ENCODE results near the gene SIGLEC6. TPM values are rescaled to one million over a fixed set of nuclear protein-coding genes. Genes with fewer than 3 reads are reported as not detected.
A peak's percentile ranks its signal among the peaks of the same experiment; 100 is the strongest.

The SIGLEC6 gene
- total RNA-seq, 1 donor = not detected

- no peak for DNase-seq (ENCODE audit: insufficient read length, low spot score, missing footprints)
- Histone ChIP-seq H3K36me3 (ENCODE audit: insufficient read depth, low read length) (no peaks in the 10 kb centered on the region), H4K20me1 (ENCODE audit: insufficient read depth, low read length) (no peaks in the 10 kb centered on the region), H3K4me2 (ENCODE audit: insufficient read depth, low read length) (no peak overlapping the region), H3K79me2 (ENCODE audit: insufficient read depth, low read length) (no peaks in the 10 kb centered on the region), H3K4me1 (ENCODE audit: insufficient read depth, low read length) (no peaks in the 10 kb centered on the region), H3K27me3 (ENCODE audit: insufficient read depth, low read length) (no peaks in the 10 kb centered on the region), H3K9me3 (ENCODE audit: low read depth, low read length) (no peaks in the 10 kb centered on the region), H2AFZ (ENCODE audit: low read length) (no peak overlapping the region), H3K4me3 (ENCODE audit: insufficient read depth, low read length) (no peak overlapping the region), H3K27ac (ENCODE audit: low read depth, low read length) (no peak overlapping the region)
- TF ChIP-seq CTCF (IDR thresholded peaks at IDR 0.05; ENCODE audit: extremely low read depth, low read depth, low read length) = no peak
Measured at GRCh38 chr19:51520728-51521127, 10.7 kb downstream of the SIGLEC6 start.

GRCh38 chr19:51514866-51515481 is 16.5 kb downstream of the SIGLEC6 start:
- H4K20me1 ChIP-seq (ENCODE audit: insufficient read depth, low read length) = no peaks in the 10 kb centered on the region
- H3K4me1 ChIP-seq (ENCODE audit: insufficient read depth, low read length) = no peaks in the 10 kb centered on the region
- H3K27me3 ChIP-seq (ENCODE audit: insufficient read depth, low read length) = peaks cover 3% of the 10 kb centered on the region
- no peak overlapping the region for H3K4me3 ChIP-seq (ENCODE audit: insufficient read depth, low read length)
- TF ChIP-seq CTCF (IDR thresholded peaks at IDR 0.05; ENCODE audit: extremely low read depth, low read depth, low read length) = peak; percentile 75
- DNase-seq (ENCODE audit: insufficient read length, low spot score, missing footprints) = peak; percentile 51
- H3K4me2 ChIP-seq (ENCODE audit: insufficient read depth, low read length) = no peak overlapping the region
- H3K36me3 ChIP-seq (ENCODE audit: insufficient read depth, low read length) = no peaks in the 10 kb centered on the region
- H2AFZ ChIP-seq (ENCODE audit: low read length) = no peak overlapping the region
- H3K79me2 ChIP-seq (ENCODE audit: insufficient read depth, low read length) = no peaks in the 10 kb centered on the region
- no peaks in the 10 kb centered on the region for H3K9me3 ChIP-seq (ENCODE audit: low read depth, low read length)
- no peak overlapping the region for H3K27ac ChIP-seq (ENCODE audit: low read depth, low read length)

DNA sequence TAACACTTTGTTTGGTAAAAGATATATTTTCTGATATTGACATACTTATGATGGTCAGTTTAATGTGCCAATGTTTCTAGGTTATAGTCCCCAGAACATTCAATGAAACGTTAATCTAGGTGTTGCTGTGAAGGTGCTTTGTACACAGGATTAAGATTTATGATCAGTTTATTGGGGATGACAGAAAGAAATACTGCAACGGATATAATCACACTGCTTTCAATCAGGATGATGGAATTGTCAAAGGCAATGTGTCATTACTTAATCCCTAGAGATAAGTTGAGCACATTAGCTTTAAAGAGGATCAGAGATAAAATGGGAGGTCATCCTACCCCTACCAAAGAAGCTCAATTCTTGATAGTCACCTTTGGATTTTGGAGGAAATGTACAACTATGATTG is 17.5 kb downstream of the SIGLEC6 start:
- no peaks in the 10 kb centered on the region for H4K20me1 ChIP-seq (ENCODE audit: insufficient read depth, low read length)
- DNase-seq (ENCODE audit: insufficient read length, low spot score, missing footprints) = no peak
- no peak for TF ChIP-seq CTCF (IDR thresholded peaks at IDR 0.05; ENCODE audit: extremely low read depth, low read depth, low read length)

DNA sequence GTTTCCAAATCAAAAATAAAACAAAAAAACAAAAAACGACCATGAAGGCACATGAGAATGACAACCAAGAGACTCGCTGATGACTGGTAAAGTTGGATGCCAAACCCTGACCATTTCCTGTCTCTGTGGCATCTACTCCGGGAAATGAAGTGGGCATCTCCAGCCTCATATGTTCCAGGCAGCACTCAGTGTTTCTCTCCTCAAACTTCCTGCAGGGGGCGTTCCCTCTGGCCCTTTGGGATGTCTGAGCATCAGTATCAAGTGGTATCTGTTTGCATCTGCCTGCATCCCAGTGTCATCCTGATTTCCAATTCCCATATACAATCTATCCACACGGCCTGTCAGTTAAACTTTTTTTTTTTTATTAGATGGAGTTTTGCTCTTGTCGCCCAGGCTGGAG is 20.1 kb downstream of the SIGLEC6 start:
- H3K4me3 ChIP-seq (ENCODE audit: insufficient read depth, low read length) = no peak overlapping the region
- peaks cover 6% of the 10 kb centered on the region for H3K27me3 ChIP-seq (ENCODE audit: insufficient read depth, low read length)
- no peak overlapping the region for H2AFZ ChIP-seq (ENCODE audit: low read length)
- no peaks in the 10 kb centered on the region for H3K36me3 ChIP-seq (ENCODE audit: insufficient read depth, low read length)
- no peak overlapping the region for H3K27ac ChIP-seq (ENCODE audit: low read depth, low read length)
- H3K4me2 ChIP-seq (ENCODE audit: insufficient read depth, low read length) = no peak overlapping the region
- DNase-seq (ENCODE audit: insufficient read length, low spot score, missing footprints) = peak; percentile 3
- no peaks in the 10 kb centered on the region for H3K4me1 ChIP-seq (ENCODE audit: insufficient read depth, low read length)
- no peaks in the 10 kb centered on the region for H3K79me2 ChIP-seq (ENCODE audit: insufficient read depth, low read length)
- H4K20me1 ChIP-seq (ENCODE audit: insufficient read depth, low read length) = no peaks in the 10 kb centered on the region
- H3K9me3 ChIP-seq (ENCODE audit: low read depth, low read length) = no peaks in the 10 kb centered on the region
- peak; percentile 44 for TF ChIP-seq CTCF (IDR thresholded peaks at IDR 0.05; ENCODE audit: extremely low read depth, low read depth, low read length)

More for the DNA sequence above, 17.5 kb downstream of the SIGLEC6 start:
- no peaks in the 10 kb centered on the region for H3K9me3 ChIP-seq (ENCODE audit: low read depth, low read length)
- H3K4me3 ChIP-seq (ENCODE audit: insufficient read depth, low read length) = no peak overlapping the region
- no peaks in the 10 kb centered on the region for H3K79me2 ChIP-seq (ENCODE audit: insufficient read depth, low read length)
- no peaks in the 10 kb centered on the region for H3K36me3 ChIP-seq (ENCODE audit: insufficient read depth, low read length)
- peaks cover 6% of the 10 kb centered on the region for H3K27me3 ChIP-seq (ENCODE audit: insufficient read depth, low read length)
- H3K4me2 ChIP-seq (ENCODE audit: insufficient read depth, low read length) = no peak overlapping the region
- no peaks in the 10 kb centered on the region for H3K4me1 ChIP-seq (ENCODE audit: insufficient read depth, low read length)
- no peak overlapping the region for H2AFZ ChIP-seq (ENCODE audit: low read length)
- H3K27ac ChIP-seq (ENCODE audit: low read depth, low read length) = no peak overlapping the region
